Measurements from ENCODE around the gene ZDHHC12.

Gene ZDHHC12

DNA sequence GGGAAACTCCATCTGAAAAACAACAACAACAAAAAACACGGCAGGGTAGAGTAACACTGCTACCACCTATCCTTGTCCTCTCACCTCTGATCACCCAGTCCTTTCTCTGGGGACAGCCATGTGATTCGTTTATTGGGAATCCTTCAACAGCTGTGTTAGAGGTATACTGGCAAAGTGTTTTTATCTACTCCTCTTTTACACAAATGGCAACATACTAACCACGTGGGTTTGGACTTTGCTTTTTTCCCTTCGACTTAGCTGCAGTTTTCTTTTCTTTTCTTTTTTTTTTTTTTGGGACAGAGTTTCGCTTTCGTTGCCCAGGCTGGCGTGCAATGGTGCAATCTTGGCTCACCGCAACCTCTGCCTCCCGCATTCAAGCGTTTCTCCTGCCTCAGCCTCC is 46.1 kb downstream of the ZDHHC12 start:
- CTCF ChIA-PET, result no interaction called here
- no peak for TF ChIP-seq FOXM1 (IDR thresholded peaks at IDR 0.05; ENCODE audit: borderline replicate concordance)
- TF ChIP-seq LEF1 (IDR thresholded peaks at IDR 0.05; ENCODE audit: borderline replicate concordance), result no peak
- no peak for TF ChIP-seq BHLHE40 (IDR thresholded peaks at IDR 0.05; ENCODE audit: borderline replicate concordance)
- POLR2A ChIA-PET, result no interaction called here
- no peak for DNase-seq (ENCODE audit: extremely low spot score)

DNA sequence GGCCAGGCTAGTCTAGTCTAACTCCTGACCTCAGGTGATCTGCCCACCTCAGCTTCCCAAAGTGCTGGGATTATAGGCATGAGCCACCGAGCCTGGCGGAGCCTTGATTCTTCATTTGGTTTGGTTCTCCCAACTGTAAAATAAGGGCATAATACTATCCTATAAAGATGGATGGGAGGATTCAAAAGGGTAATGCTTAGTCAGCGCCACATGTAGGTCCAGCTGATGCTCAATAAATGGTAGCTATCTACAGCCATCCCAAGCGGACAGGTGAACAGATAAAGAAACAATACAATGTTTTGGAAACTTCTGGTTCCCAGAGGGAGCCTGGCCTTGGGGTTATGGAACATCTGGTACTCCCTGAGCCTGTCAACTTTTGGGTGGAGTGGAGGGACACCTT is 48.5 kb downstream of the ZDHHC12 start:
- no peak for TF ChIP-seq SUZ12 (IDR thresholded peaks at IDR 0.05)
- no peak for TF ChIP-seq L3MBTL2 (conservative IDR thresholded peaks at IDR 0.05)
- TF ChIP-seq FOXK2 (IDR thresholded peaks at IDR 0.05), result no peak
- no peak for TF ChIP-seq PKNOX1 (IDR thresholded peaks at IDR 0.05)
- no peak for TF ChIP-seq TARDBP (IDR thresholded peaks at IDR 0.05)
- no peak for TF ChIP-seq ELF4 (IDR thresholded peaks at IDR 0.05)
- no peak for TF ChIP-seq HDGF (IDR thresholded peaks at IDR 0.05; ENCODE audit: borderline replicate concordance)
- TF ChIP-seq BHLHE40 (IDR thresholded peaks at IDR 0.05; ENCODE audit: borderline replicate concordance), result no peak
- TF ChIP-seq CTBP1 (IDR thresholded peaks at IDR 0.05; ENCODE audit: borderline replicate concordance), result no peak
- CTCF ChIA-PET, result interaction anchor here (0.7 kb wide), 1 partner anchor 255 kb away, joined by 3 read pairs; no protein-coding TSS in a partner anchor
- POLR2A ChIA-PET, result interaction anchor here (3.8 kb wide), 1 partner anchor 9 kb away, joined by 21 read pairs; no protein-coding TSS in a partner anchor
- no peak for DNase-seq (ENCODE audit: extremely low spot score)

Data from HEK293T (cell line).